Measurements from ENCODE around the gene PPWD1. TPM values are rescaled to one million over a fixed set of nuclear protein-coding genes. Genes with fewer than 3 reads are reported as not detected.

The PPWD1 gene
- total and polyA plus RNA-seq, 2 of the 13 experiments (the other 11 are each of a cell fraction or from before 2014, with no cell fraction given): 7.4 to 44.3 TPM

- TF ChIP-seq PRDM4 (CRISPR knock-in tag; IDR thresholded peaks at IDR 0.05; ENCODE audit: borderline replicate concordance) (no peak), POLR2AphosphoS5 (IDR thresholded peaks at IDR 0.05; ENCODE audit: low read depth, low read length) (peak; percentile 80), RBM22 (optimal IDR thresholded peaks at IDR 0.05; ENCODE audit: low read length) (no peak), MNT (IDR thresholded peaks at IDR 0.05) (no peak), THAP7 (CRISPR knock-in tag; IDR thresholded peaks at IDR 0.05) (0 out of 2 replicates have a peak, but pooled peaks have one; percentile 52), SIN3B (IDR thresholded peaks at IDR 0.05; ENCODE audit: low read length) (0 out of 2 replicates have a peak, but pooled peaks have one; percentile 25), RFX5 (IDR thresholded peaks at IDR 0.05; ENCODE audit: low read depth, low read length) (no peak), HOXD1 (CRISPR knock-in tag; IDR thresholded peaks at IDR 0.05) (no peak), ZNF619 (CRISPR knock-in tag; IDR thresholded peaks at IDR 0.05) (no peak), STAT5B (CRISPR knock-in tag; IDR thresholded peaks at IDR 0.05) (no peak), SALL2 (CRISPR knock-in tag; IDR thresholded peaks at IDR 0.05) (0 out of 2 replicates have a peak, but pooled peaks have one; percentile 54), DPF2 (CRISPR knock-in tag; IDR thresholded peaks at IDR 0.05; ENCODE audit: borderline replicate concordance, low read depth) (no peak), MAX (IDR thresholded peaks at IDR 0.05) (peak; percentile 74), ZNF12 (CRISPR knock-in tag; IDR thresholded peaks at IDR 0.05) (no peak), ZBTB42 (CRISPR knock-in tag; IDR thresholded peaks at IDR 0.05) (no peak), KDM5A (IDR thresholded peaks at IDR 0.05; ENCODE audit: borderline replicate concordance, low read length) (no peak), ZNF280B (CRISPR knock-in tag; IDR thresholded peaks at IDR 0.05; ENCODE audit: borderline replicate concordance) (no peak), ZFP82 (CRISPR knock-in tag; IDR thresholded peaks at IDR 0.05; ENCODE audit: borderline replicate concordance) (peak; percentile 83; the same call in 1 of the 2 replicates), ZBTB33 (CRISPR knock-in tag; IDR thresholded peaks at IDR 0.05) (no peak), TGIF2 (CRISPR knock-in tag; IDR thresholded peaks at IDR 0.05) (peak; percentile 43; the same call in 1 of the 2 replicates), HMG20A (CRISPR knock-in tag; IDR thresholded peaks at IDR 0.05; ENCODE audit: borderline replicate concordance) (no peak), ZNF644 (CRISPR knock-in tag; IDR thresholded peaks at IDR 0.05; ENCODE audit: low read depth) (no peak), FOXJ3 (CRISPR knock-in tag; IDR thresholded peaks at IDR 0.05; ENCODE audit: borderline replicate concordance) (no peak)
Observed at GRCh38 chr5:65624025-65624570, 61.0 kb downstream of the PPWD1 start, which contains the start of gene TRIM23 (continued).

All from HepG2 (cell line).